ENCODE measurements around the gene HPS1.
A peak's percentile ranks its signal among the peaks of the same experiment; 100 is the strongest.

Gene HPS1

GRCh38 chr10:98418665-98419468 lies 27.9 kb downstream of the HPS1 start:
- no peak for DNase-seq (ENCODE audit: low read depth)
- no peak for TF ChIP-seq CTCF (IDR thresholded peaks at IDR 0.05; ENCODE audit: insufficient read depth, low read depth, low read length, missing control alignments)
- H3K4me3 ChIP-seq (ENCODE audit: low read length), result no peak overlapping the region

- no peak overlapping the region for H3K4me3 ChIP-seq (ENCODE audit: low read length)
- no peak for DNase-seq (ENCODE audit: low read depth)
- no peak for TF ChIP-seq CTCF (IDR thresholded peaks at IDR 0.05; ENCODE audit: insufficient read depth, low read depth, low read length, missing control alignments)
Observed at GRCh38 chr10:98417973-98418664, 28.6 kb downstream of the HPS1 start.

- no peak for TF ChIP-seq CTCF (IDR thresholded peaks at IDR 0.05; ENCODE audit: insufficient read depth, low read depth, low read length, missing control alignments)
- no peak for DNase-seq (ENCODE audit: low read depth)
- H3K4me3 ChIP-seq (ENCODE audit: low read length), result no peak overlapping the region
Observed at GRCh38 chr10:98417481-98417959, 29.2 kb downstream of the HPS1 start.

- no peak overlapping the region for H3K4me3 ChIP-seq (ENCODE audit: low read length)
- TF ChIP-seq CTCF (IDR thresholded peaks at IDR 0.05; ENCODE audit: insufficient read depth, low read depth, low read length, missing control alignments), result no peak
- DNase-seq (ENCODE audit: low read depth), result no peak
Observed at GRCh38 chr10:98416606-98417388, 29.9 kb downstream of the HPS1 start.

DNA sequence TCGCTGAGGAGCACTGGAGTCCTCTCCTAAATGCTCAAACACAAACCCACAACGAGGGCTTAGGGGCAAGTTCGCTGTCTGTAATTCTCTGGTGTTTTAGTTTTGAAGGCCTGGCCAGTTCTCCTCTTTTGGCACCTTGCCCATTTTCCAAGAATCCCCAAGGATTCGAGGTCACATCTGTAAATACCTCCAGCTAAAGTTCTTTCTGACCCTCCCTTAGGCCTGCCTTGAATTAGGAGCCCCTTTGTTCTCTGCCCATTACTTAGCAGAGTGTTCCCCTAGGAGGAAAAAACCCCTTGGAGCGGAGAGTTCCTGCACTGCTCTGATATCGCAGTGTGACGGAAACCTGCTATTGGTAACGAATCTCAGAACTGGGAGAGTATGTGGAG lies 31.0 kb downstream of the HPS1 start:
- no peak overlapping the region for H3K4me3 ChIP-seq (ENCODE audit: low read length)
- no peak for DNase-seq (ENCODE audit: low read depth)
- no peak for TF ChIP-seq CTCF (IDR thresholded peaks at IDR 0.05; ENCODE audit: insufficient read depth, low read depth, low read length, missing control alignments)

GRCh38 chr10:98414932-98415730 lies 31.6 kb downstream of the HPS1 start, which contains the start of gene PYROXD2:
Gene PYROXD2, minus strand, starts transcription at chr10:98415182. Its CDS starts 47 bp downstream, at chr10:98415135.
- peak; percentile 82 for DNase-seq (ENCODE audit: low read depth)
- TF ChIP-seq CTCF (IDR thresholded peaks at IDR 0.05; ENCODE audit: insufficient read depth, low read depth, low read length, missing control alignments), result no peak

More at GRCh38 chr10:98414932-98415730, 31.6 kb downstream of the HPS1 start, which contains the start of gene PYROXD2:
- peak within 1 kb of the TSS; percentile 50 for H3K4me3 ChIP-seq (ENCODE audit: low read length)
